ENCODE measurements around the gene KIAA1210. TPM values are rescaled to one million over a fixed set of nuclear protein-coding genes. Genes with fewer than 3 reads are reported as not detected.

KIAA1210 gene
- total RNA-seq, 1 experiment from 2014 or later: 0.09 TPM

DNA sequence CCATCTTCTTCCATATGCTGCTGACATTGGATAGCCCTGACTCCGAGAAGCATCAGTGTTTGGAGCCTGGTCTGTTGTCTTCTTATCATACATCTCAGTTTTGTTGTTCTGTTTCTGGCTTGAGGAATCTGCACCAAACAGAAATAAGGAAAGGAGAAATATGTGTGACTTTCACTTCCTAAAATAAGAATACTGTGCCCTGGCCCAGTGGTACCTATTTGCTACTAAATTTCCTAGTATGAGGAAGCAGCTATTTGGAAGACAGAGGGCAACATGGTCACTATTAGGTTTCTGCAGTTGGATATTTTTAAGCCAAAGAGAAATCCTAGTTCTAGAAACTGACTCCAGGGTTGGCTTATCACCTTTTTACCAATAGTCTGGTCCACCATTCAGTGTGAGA, 38.0 kb downstream of the KIAA1210 start:
- H3K4me3 Mint-ChIP-seq (ENCODE audit: low read depth, unreplicated experiment): no peak overlapping the region
- TF ChIP-seq, protein P1, sequence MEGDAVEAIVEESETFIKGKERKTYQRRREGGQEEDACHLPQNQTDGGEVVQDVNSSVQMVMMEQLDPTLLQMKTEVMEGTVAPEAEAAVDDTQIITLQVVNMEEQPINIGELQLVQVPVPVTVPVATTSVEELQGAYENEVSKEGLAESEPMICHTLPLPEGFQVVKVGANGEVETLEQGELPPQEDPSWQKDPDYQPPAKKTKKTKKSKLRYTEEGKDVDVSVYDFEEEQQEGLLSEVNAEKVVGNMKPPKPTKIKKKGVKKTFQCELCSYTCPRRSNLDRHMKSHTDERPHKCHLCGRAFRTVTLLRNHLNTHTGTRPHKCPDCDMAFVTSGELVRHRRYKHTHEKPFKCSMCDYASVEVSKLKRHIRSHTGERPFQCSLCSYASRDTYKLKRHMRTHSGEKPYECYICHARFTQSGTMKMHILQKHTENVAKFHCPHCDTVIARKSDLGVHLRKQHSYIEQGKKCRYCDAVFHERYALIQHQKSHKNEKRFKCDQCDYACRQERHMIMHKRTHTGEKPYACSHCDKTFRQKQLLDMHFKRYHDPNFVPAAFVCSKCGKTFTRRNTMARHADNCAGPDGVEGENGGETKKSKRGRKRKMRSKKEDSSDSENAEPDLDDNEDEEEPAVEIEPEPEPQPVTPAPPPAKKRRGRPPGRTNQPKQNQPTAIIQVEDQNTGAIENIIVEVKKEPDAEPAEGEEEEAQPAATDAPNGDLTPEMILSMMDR (IDR thresholded peaks at IDR 0.05; ENCODE audit: unreplicated experiment): no peak
- CTCF ChIA-PET: no interaction called here
- BruUV-seq (replicated peaks): no TSS peak
- no peaks in the 10 kb centered on the region for H3K9me3 Mint-ChIP-seq (ENCODE audit: low read depth, unreplicated experiment)
- H3K36me3 Mint-ChIP-seq (ENCODE audit: insufficient read depth, unreplicated experiment): no peaks in the 10 kb centered on the region
- intact Hi-C loops (cut with micrococcal nuclease; ENCODE audit: unreplicated experiment): no loop called here
- no peak overlapping the region for H3K27ac Mint-ChIP-seq (ENCODE audit: unreplicated experiment)
- no peaks in the 10 kb centered on the region for H3K4me1 Mint-ChIP-seq (ENCODE audit: low read depth, unreplicated experiment)
- peaks cover 53% of the 10 kb centered on the region for H3K27me3 Mint-ChIP-seq (ENCODE audit: unreplicated experiment)
- no peak for DNase-seq

GRCh38 chrX:119087121-119087520, 40.5 kb downstream of the KIAA1210 start:
- TF ChIP-seq, protein P1 (IDR thresholded peaks at IDR 0.05; ENCODE audit: unreplicated experiment): no peak
- Mint-ChIP-seq H3K36me3 (ENCODE audit: insufficient read depth, unreplicated experiment) (no peaks in the 10 kb centered on the region), H3K27ac (ENCODE audit: unreplicated experiment) (no peak overlapping the region), H3K9me3 (ENCODE audit: low read depth, unreplicated experiment) (no peaks in the 10 kb centered on the region), H3K4me3 (ENCODE audit: low read depth, unreplicated experiment) (no peak overlapping the region), H3K4me1 (ENCODE audit: low read depth, unreplicated experiment) (no peaks in the 10 kb centered on the region), H3K27me3 (ENCODE audit: unreplicated experiment) (peaks cover 50% of the 10 kb centered on the region)
- no peak for DNase-seq
- BruUV-seq (replicated peaks): no TSS peak
- CTCF ChIA-PET: no interaction called here
- intact Hi-C loops (cut with micrococcal nuclease; ENCODE audit: unreplicated experiment): no loop called here

- intact Hi-C loops (cut with micrococcal nuclease; ENCODE audit: unreplicated experiment): no loop called here
- TF ChIP-seq, protein P1 (IDR thresholded peaks at IDR 0.05; ENCODE audit: unreplicated experiment): no peak
- CTCF ChIA-PET: no interaction called here
- H3K4me1 Mint-ChIP-seq (ENCODE audit: low read depth, unreplicated experiment): no peaks in the 10 kb centered on the region
- no peak overlapping the region for H3K4me3 Mint-ChIP-seq (ENCODE audit: low read depth, unreplicated experiment)
- H3K36me3 Mint-ChIP-seq (ENCODE audit: insufficient read depth, unreplicated experiment): no peaks in the 10 kb centered on the region
- no peaks in the 10 kb centered on the region for H3K9me3 Mint-ChIP-seq (ENCODE audit: low read depth, unreplicated experiment)
- no peak overlapping the region for H3K27ac Mint-ChIP-seq (ENCODE audit: unreplicated experiment)
- DNase-seq: no peak
- H3K27me3 Mint-ChIP-seq (ENCODE audit: unreplicated experiment): peaks cover 48% of the 10 kb centered on the region
- no TSS peak for BruUV-seq (replicated peaks)
Measured at GRCh38 chrX:119084766-119085165, 42.8 kb downstream of the KIAA1210 start.

DNA sequence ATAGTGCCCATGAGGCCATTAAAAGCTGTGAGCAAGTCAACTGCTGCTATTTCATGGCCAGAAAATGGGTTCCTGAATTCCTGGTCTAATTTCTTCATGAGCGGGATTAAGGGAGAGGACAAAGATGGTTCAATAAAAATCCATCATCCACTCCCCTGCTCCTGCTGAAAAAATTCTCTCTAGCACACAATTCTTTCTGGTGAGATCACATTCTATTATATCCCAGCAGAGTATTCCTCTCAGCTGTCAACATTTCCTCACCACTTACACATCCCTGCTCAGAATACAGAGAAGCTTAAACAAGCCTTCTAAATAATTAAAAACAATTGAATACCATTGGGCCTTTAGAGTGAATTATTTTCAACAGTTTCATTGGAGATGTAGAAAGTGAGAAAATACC, 45.3 kb downstream of the KIAA1210 start:
- Mint-ChIP-seq H3K4me3 (ENCODE audit: low read depth, unreplicated experiment) (no peak overlapping the region), H3K27ac (ENCODE audit: unreplicated experiment) (no peak overlapping the region), H3K27me3 (ENCODE audit: unreplicated experiment) (peaks cover 59% of the 10 kb centered on the region), H3K36me3 (ENCODE audit: insufficient read depth, unreplicated experiment) (no peaks in the 10 kb centered on the region), H3K9me3 (ENCODE audit: low read depth, unreplicated experiment) (no peaks in the 10 kb centered on the region), H3K4me1 (ENCODE audit: low read depth, unreplicated experiment) (no peaks in the 10 kb centered on the region)
- intact Hi-C loops (cut with micrococcal nuclease; ENCODE audit: unreplicated experiment): no loop called here
- no TSS peak for BruUV-seq (replicated peaks)
- CTCF ChIA-PET: no interaction called here
- TF ChIP-seq, protein P1 (IDR thresholded peaks at IDR 0.05; ENCODE audit: unreplicated experiment): no peak
- DNase-seq: no peak

Data from Calu3 (cell line).